ENCODE results near the gene RUNX2. TPM values are rescaled to one million over a fixed set of nuclear protein-coding genes. Genes with fewer than 3 reads are reported as not detected.

Gene RUNX2
- polyA plus RNA-seq, 1 donor, result 2.6 TPM

- Histone ChIP-seq H3K27me3 (ENCODE audit: control insufficient read depth, insufficient read depth, low read length) (no peaks in the 10 kb centered on the region), H3K27ac (ENCODE audit: low read length) (no peak overlapping the region), H3K36me3 (ENCODE audit: control insufficient read depth, insufficient read depth, low read length) (no peaks in the 10 kb centered on the region), H3K9me3 (ENCODE audit: control insufficient read depth, low read depth, low read length) (no peaks in the 10 kb centered on the region), H3K4me3 (ENCODE audit: low read length) (no peak overlapping the region), H3K4me1 (ENCODE audit: control insufficient read depth, insufficient read depth, low read length) (no peaks in the 10 kb centered on the region)
- DNase-seq, result peak in 1 of 2 donors; percentile 24
- WGBS (ENCODE audit: insufficient coverage, low lambda C conversion rate), result 42% methylated on average over 2 of the region's 6 CpGs
Observed at GRCh38 chr6:45532721-45533210, 204.6 kb downstream of the RUNX2 start.

GRCh38 chr6:45533386-45533785, 205.3 kb downstream of the RUNX2 start:
- Histone ChIP-seq H3K4me1 (ENCODE audit: control insufficient read depth, insufficient read depth, low read length) (no peaks in the 10 kb centered on the region), H3K9me3 (ENCODE audit: control insufficient read depth, low read depth, low read length) (no peaks in the 10 kb centered on the region), H3K4me3 (ENCODE audit: low read length) (no peak overlapping the region), H3K27ac (ENCODE audit: low read length) (no peak overlapping the region), H3K27me3 (ENCODE audit: control insufficient read depth, insufficient read depth, low read length) (no peaks in the 10 kb centered on the region), H3K36me3 (ENCODE audit: control insufficient read depth, insufficient read depth, low read length) (no peaks in the 10 kb centered on the region)
- no peak for DNase-seq
- 94% methylated on average over 3 of the region's 4 CpGs for WGBS (ENCODE audit: insufficient coverage, low lambda C conversion rate)

- no peaks in the 10 kb centered on the region for H3K9me3 ChIP-seq (ENCODE audit: control insufficient read depth, low read depth, low read length)
- no peak overlapping the region for H3K4me3 ChIP-seq (ENCODE audit: low read length)
- no peak overlapping the region for H3K27ac ChIP-seq (ENCODE audit: low read length)
- H3K27me3 ChIP-seq (ENCODE audit: control insufficient read depth, insufficient read depth, low read length), result no peaks in the 10 kb centered on the region
- WGBS (ENCODE audit: insufficient coverage, low lambda C conversion rate), result no CpG with 5 or more reads among the region's 4 CpGs
- DNase-seq, result peak in 1 of 2 donors; percentile 41
- H3K36me3 ChIP-seq (ENCODE audit: control insufficient read depth, insufficient read depth, low read length), result no peaks in the 10 kb centered on the region
- no peaks in the 10 kb centered on the region for H3K4me1 ChIP-seq (ENCODE audit: control insufficient read depth, insufficient read depth, low read length)
Observed at GRCh38 chr6:45535933-45536332, 207.8 kb downstream of the RUNX2 start.

DNA sequence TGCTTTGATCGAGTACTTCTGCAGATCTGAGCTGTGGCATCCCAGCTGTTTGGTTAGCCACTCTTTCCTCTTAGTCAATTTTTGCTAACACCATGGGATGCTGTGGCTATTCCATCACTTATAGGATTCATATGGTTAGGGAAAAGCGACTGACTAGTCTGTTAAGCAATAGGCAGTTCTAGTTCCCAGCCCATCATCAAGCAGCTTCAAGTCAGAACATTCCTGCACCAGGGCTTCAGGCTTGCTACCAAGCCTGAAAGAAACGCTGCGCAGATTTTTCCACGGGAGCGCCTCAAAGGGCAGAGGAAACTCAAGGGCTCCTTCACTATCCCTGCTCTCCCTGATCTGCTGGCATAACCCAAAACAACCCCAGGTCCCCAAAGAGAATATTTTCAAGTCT, 209.4 kb downstream of the RUNX2 start:
- no peaks in the 10 kb centered on the region for H3K4me1 ChIP-seq (ENCODE audit: control insufficient read depth, insufficient read depth, low read length)
- H3K36me3 ChIP-seq (ENCODE audit: control insufficient read depth, insufficient read depth, low read length), result no peaks in the 10 kb centered on the region
- no peaks in the 10 kb centered on the region for H3K27me3 ChIP-seq (ENCODE audit: control insufficient read depth, insufficient read depth, low read length)
- H3K27ac ChIP-seq (ENCODE audit: low read length), result no peak overlapping the region
- 100% methylated on average over 2 of the region's 6 CpGs for WGBS (ENCODE audit: insufficient coverage, low lambda C conversion rate)
- no peaks in the 10 kb centered on the region for H3K9me3 ChIP-seq (ENCODE audit: control insufficient read depth, low read depth, low read length)
- no peak overlapping the region for H3K4me3 ChIP-seq (ENCODE audit: low read length)
- no peak for DNase-seq

GRCh38 chr6:45538641-45539547, 210.8 kb downstream of the RUNX2 start:
- Histone ChIP-seq H3K4me1 (ENCODE audit: control insufficient read depth, insufficient read depth, low read length) (no peaks in the 10 kb centered on the region), H3K36me3 (ENCODE audit: control insufficient read depth, insufficient read depth, low read length) (no peaks in the 10 kb centered on the region), H3K9me3 (ENCODE audit: control insufficient read depth, low read depth, low read length) (no peaks in the 10 kb centered on the region), H3K27me3 (ENCODE audit: control insufficient read depth, insufficient read depth, low read length) (no peaks in the 10 kb centered on the region), H3K27ac (ENCODE audit: low read length) (no peak overlapping the region), H3K4me3 (ENCODE audit: low read length) (no peak overlapping the region)
- DNase-seq, result no peak
- 63% methylated on average over 2 of the region's 8 CpGs for WGBS (ENCODE audit: insufficient coverage, low lambda C conversion rate)

DNA sequence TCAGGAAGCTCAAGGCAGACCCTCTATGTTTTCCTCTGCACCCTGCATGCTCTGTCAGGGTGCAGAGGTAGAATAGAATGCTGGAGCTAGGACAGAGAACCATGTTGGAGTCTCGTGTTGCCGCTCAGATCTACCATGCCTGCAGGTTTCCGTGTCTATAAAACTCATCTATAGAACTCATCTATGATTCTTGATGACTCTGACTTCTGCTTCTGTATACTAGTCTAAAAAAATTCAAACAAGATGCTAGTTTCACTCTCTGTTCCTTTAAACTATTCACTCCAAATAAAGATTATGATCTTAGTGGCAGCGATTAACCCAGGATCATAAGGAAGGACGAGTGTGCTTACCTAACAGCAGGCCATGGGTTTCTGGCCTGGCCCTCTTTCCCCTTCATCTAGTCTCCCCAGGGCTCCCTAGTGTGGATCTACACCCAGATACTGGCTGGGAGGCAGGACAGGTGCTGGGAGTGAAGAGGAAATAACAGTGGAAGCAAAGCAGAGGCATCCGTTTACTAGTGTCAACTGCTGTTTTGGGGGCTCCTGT, 212.3 kb downstream of the RUNX2 start:
- H3K9me3 ChIP-seq (ENCODE audit: control insufficient read depth, low read depth, low read length), result no peaks in the 10 kb centered on the region
- no peak for DNase-seq
- no peaks in the 10 kb centered on the region for H3K4me1 ChIP-seq (ENCODE audit: control insufficient read depth, insufficient read depth, low read length)
- no peak overlapping the region for H3K4me3 ChIP-seq (ENCODE audit: low read length)
- H3K27ac ChIP-seq (ENCODE audit: low read length), result no peak overlapping the region
- WGBS (ENCODE audit: insufficient coverage, low lambda C conversion rate), result no CpG with 5 or more reads among the region's 6 CpGs
- H3K27me3 ChIP-seq (ENCODE audit: control insufficient read depth, insufficient read depth, low read length), result no peaks in the 10 kb centered on the region
- H3K36me3 ChIP-seq (ENCODE audit: control insufficient read depth, insufficient read depth, low read length), result no peaks in the 10 kb centered on the region

DNA sequence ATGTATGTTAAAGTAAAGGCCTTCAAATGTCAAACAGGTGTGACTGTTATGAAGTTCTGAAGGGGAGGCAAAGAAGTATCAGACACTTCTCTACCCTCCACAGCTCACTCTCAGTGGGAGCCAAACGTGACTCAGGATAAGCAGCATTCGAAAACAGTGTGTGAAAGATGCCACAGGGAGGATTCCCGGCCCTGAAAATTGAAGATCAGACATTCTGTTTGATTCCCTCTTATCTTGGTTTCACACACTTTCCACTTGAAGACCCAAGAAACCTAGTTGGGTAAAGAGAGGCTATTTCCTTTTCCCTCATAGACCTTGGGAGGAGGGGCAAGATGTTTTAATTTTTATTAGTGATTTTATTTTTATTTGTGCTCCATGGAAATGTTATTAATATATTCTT, 213.8 kb downstream of the RUNX2 start:
- H3K27me3 ChIP-seq (ENCODE audit: control insufficient read depth, insufficient read depth, low read length), result no peaks in the 10 kb centered on the region
- no CpG with 5 or more reads among the region's 3 CpGs for WGBS (ENCODE audit: insufficient coverage, low lambda C conversion rate)
- H3K27ac ChIP-seq (ENCODE audit: low read length), result no peak overlapping the region
- H3K4me3 ChIP-seq (ENCODE audit: low read length), result no peak overlapping the region
- no peaks in the 10 kb centered on the region for H3K36me3 ChIP-seq (ENCODE audit: control insufficient read depth, insufficient read depth, low read length)
- no peak for DNase-seq
- H3K9me3 ChIP-seq (ENCODE audit: control insufficient read depth, low read depth, low read length), result no peaks in the 10 kb centered on the region
- no peaks in the 10 kb centered on the region for H3K4me1 ChIP-seq (ENCODE audit: control insufficient read depth, insufficient read depth, low read length)

- Histone ChIP-seq H3K4me3 (ENCODE audit: low read length) (no peak overlapping the region), H3K9me3 (ENCODE audit: control insufficient read depth, low read depth, low read length) (no peaks in the 10 kb centered on the region), H3K4me1 (ENCODE audit: control insufficient read depth, insufficient read depth, low read length) (no peaks in the 10 kb centered on the region), H3K36me3 (ENCODE audit: control insufficient read depth, insufficient read depth, low read length) (no peaks in the 10 kb centered on the region), H3K27ac (ENCODE audit: low read length) (no peak overlapping the region), H3K27me3 (ENCODE audit: control insufficient read depth, insufficient read depth, low read length) (no peaks in the 10 kb centered on the region)
- WGBS (ENCODE audit: insufficient coverage, low lambda C conversion rate), result 90% methylated on average over 2 of the region's 5 CpGs
- DNase-seq, result no peak
Observed at GRCh38 chr6:45543298-45544235, 215.4 kb downstream of the RUNX2 start.

- Histone ChIP-seq H3K27me3 (ENCODE audit: control insufficient read depth, insufficient read depth, low read length) (no peaks in the 10 kb centered on the region), H3K4me3 (ENCODE audit: low read length) (no peak overlapping the region), H3K9me3 (ENCODE audit: control insufficient read depth, low read depth, low read length) (no peaks in the 10 kb centered on the region), H3K4me1 (ENCODE audit: control insufficient read depth, insufficient read depth, low read length) (no peaks in the 10 kb centered on the region), H3K36me3 (ENCODE audit: control insufficient read depth, insufficient read depth, low read length) (no peaks in the 10 kb centered on the region), H3K27ac (ENCODE audit: low read length) (no peak overlapping the region)
- DNase-seq, result no peak
- WGBS (ENCODE audit: insufficient coverage, low lambda C conversion rate), result 100% methylated on average over 2 of the region's 2 CpGs
Observed at GRCh38 chr6:45545416-45545815, 217.3 kb downstream of the RUNX2 start.

Data from large intestine (tissue), 3 donors.